ENCODE results near the gene KREMEN1. TPM values are rescaled to one million over a fixed set of nuclear protein-coding genes. Genes with fewer than 3 reads are reported as not detected.

The KREMEN1 gene
- total RNA-seq, 2 experiments from 2014 or later = 0.15 TPM; not detected in 1

- DNase-seq = no peak
- no peak overlapping the region for H3K27ac Mint-ChIP-seq
- no peak overlapping the region for H3K4me3 Mint-ChIP-seq
- H3K27me3 Mint-ChIP-seq = peaks cover 44% of the 10 kb centered on the region
- ChIA-PET POLR2A (interaction anchor here (0.6 kb wide), 1 partner anchor 25 kb away, joined by 4 read pairs; no protein-coding TSS in a partner anchor), CTCF (interaction anchor here (0.6 to 0.9 kb wide), 2 partner anchors 8 to 51 kb away, joined by 3 to 4 read pairs; no protein-coding TSS in a partner anchor)
- H3K36me3 Mint-ChIP-seq (ENCODE audit: low read depth) = no peaks in the 10 kb centered on the region
- no peaks in the 10 kb centered on the region for H3K9me3 Mint-ChIP-seq
- peaks cover 31% of the 10 kb centered on the region for H3K4me1 Mint-ChIP-seq
Observed at GRCh38 chr22:29204455-29205183, 131.8 kb downstream of the KREMEN1 start.

GRCh38 chr22:29205252-29205593 is 132.4 kb downstream of the KREMEN1 start:
- POLR2A ChIA-PET = interaction anchor here (0.6 kb wide), 1 partner anchor 26 kb away, joined by 4 read pairs; no protein-coding TSS in a partner anchor
- Mint-ChIP-seq H3K4me3 (no peak overlapping the region), H3K4me1 (peaks cover 31% of the 10 kb centered on the region), H3K36me3 (ENCODE audit: low read depth) (no peaks in the 10 kb centered on the region), H3K27me3 (peaks cover 44% of the 10 kb centered on the region), H3K27ac (no peak overlapping the region), H3K9me3 (no peaks in the 10 kb centered on the region)
- CTCF ChIA-PET = interaction anchor here (0.6 to 1.2 kb wide), 3 partner anchors 9 to 51 kb away, joined by 3 to 4 read pairs (median 3); no protein-coding TSS in a partner anchor
- DNase-seq = no peak

- peaks cover 42% of the 10 kb centered on the region for H3K27me3 Mint-ChIP-seq
- CTCF ChIA-PET = interaction anchor here (0.5 to 1.2 kb wide), 5 partner anchors 8 to 221 kb away, joined by 3 to 4 read pairs (median 3); no protein-coding TSS in a partner anchor
- no peak for DNase-seq
- H3K36me3 Mint-ChIP-seq (ENCODE audit: low read depth) = no peaks in the 10 kb centered on the region
- H3K4me1 Mint-ChIP-seq = peaks cover 31% of the 10 kb centered on the region
- POLR2A ChIA-PET = interaction anchor here (0.6 kb wide), 1 partner anchor 26 kb away, joined by 4 read pairs; no protein-coding TSS in a partner anchor
- no peaks in the 10 kb centered on the region for H3K9me3 Mint-ChIP-seq
- no peak within 1 kb of the TSS for H3K4me3 Mint-ChIP-seq
- H3K27ac Mint-ChIP-seq = no peak within 1 kb of the TSS
Observed at GRCh38 chr22:29205594-29206371, 132.9 kb downstream of the KREMEN1 start, which contains the start of gene EMID1. Gene EMID1, plus strand, starts transcription at chr22:29205896. Its CDS starts 143 bp downstream, at chr22:29206039.

GRCh38 chr22:29206372-29207242 is 133.8 kb downstream of the KREMEN1 start:
- POLR2A ChIA-PET = no interaction called here
- Mint-ChIP-seq H3K4me3 (no peak overlapping the region), H3K36me3 (ENCODE audit: low read depth) (no peaks in the 10 kb centered on the region), H3K27ac (no peak overlapping the region), H3K27me3 (peaks cover 37% of the 10 kb centered on the region), H3K4me1 (peaks cover 27% of the 10 kb centered on the region), H3K9me3 (no peaks in the 10 kb centered on the region)
- DNase-seq = no peak
- CTCF ChIA-PET = interaction anchor here (0.5 to 1.2 kb wide), 5 partner anchors 9 to 222 kb away, joined by 3 to 4 read pairs (median 3); no protein-coding TSS in a partner anchor

- Mint-ChIP-seq H3K9me3 (no peaks in the 10 kb centered on the region), H3K4me3 (no peak overlapping the region), H3K36me3 (ENCODE audit: low read depth) (no peaks in the 10 kb centered on the region), H3K27me3 (peaks cover 37% of the 10 kb centered on the region), H3K27ac (no peak overlapping the region), H3K4me1 (peaks cover 21% of the 10 kb centered on the region)
- DNase-seq = no peak
- ChIA-PET CTCF (no interaction called here), POLR2A (no interaction called here)
Observed at GRCh38 chr22:29207243-29207550, 134.4 kb downstream of the KREMEN1 start.

GRCh38 chr22:29207562-29208501 is 135.0 kb downstream of the KREMEN1 start:
- peaks cover 15% of the 10 kb centered on the region for H3K4me1 Mint-ChIP-seq
- H3K4me3 Mint-ChIP-seq = no peak overlapping the region
- DNase-seq = no peak
- no peak overlapping the region for H3K27ac Mint-ChIP-seq
- ChIA-PET POLR2A (no interaction called here), CTCF (no interaction called here)
- H3K9me3 Mint-ChIP-seq = no peaks in the 10 kb centered on the region
- H3K36me3 Mint-ChIP-seq (ENCODE audit: low read depth) = no peaks in the 10 kb centered on the region
- peaks cover 35% of the 10 kb centered on the region for H3K27me3 Mint-ChIP-seq

GRCh38 chr22:29208502-29208862 is 135.6 kb downstream of the KREMEN1 start:
- CTCF ChIA-PET = no interaction called here
- POLR2A ChIA-PET = no interaction called here
- Mint-ChIP-seq H3K27ac (no peak overlapping the region), H3K27me3 (peaks cover 33% of the 10 kb centered on the region), H3K4me1 (peaks cover 10% of the 10 kb centered on the region), H3K9me3 (no peaks in the 10 kb centered on the region), H3K36me3 (ENCODE audit: low read depth) (no peaks in the 10 kb centered on the region), H3K4me3 (no peak overlapping the region)
- no peak for DNase-seq

- no peaks in the 10 kb centered on the region for H3K9me3 Mint-ChIP-seq
- no peak overlapping the region for H3K4me3 Mint-ChIP-seq
- CTCF ChIA-PET = interaction anchor here (0.8 to 1.2 kb wide), 2 partner anchors 20 to 23 kb away, joined by 3 read pairs; no protein-coding TSS in a partner anchor
- no peaks in the 10 kb centered on the region for H3K36me3 Mint-ChIP-seq (ENCODE audit: low read depth)
- peaks cover 8% of the 10 kb centered on the region for H3K4me1 Mint-ChIP-seq
- no peak for DNase-seq
- POLR2A ChIA-PET = no interaction called here
- H3K27me3 Mint-ChIP-seq = peaks cover 32% of the 10 kb centered on the region
- no peak overlapping the region for H3K27ac Mint-ChIP-seq
Observed at GRCh38 chr22:29208879-29209623, 136.2 kb downstream of the KREMEN1 start.

GRCh38 chr22:29209624-29209929 is 136.7 kb downstream of the KREMEN1 start:
- H3K36me3 Mint-ChIP-seq (ENCODE audit: low read depth) = no peaks in the 10 kb centered on the region
- no peak overlapping the region for H3K27ac Mint-ChIP-seq
- no peak overlapping the region for H3K4me3 Mint-ChIP-seq
- no peaks in the 10 kb centered on the region for H3K9me3 Mint-ChIP-seq
- H3K27me3 Mint-ChIP-seq = peaks cover 27% of the 10 kb centered on the region
- H3K4me1 Mint-ChIP-seq = peaks cover 8% of the 10 kb centered on the region
- no peak for DNase-seq
- POLR2A ChIA-PET = no interaction called here
- CTCF ChIA-PET = interaction anchor here (0.6 to 1.2 kb wide), 4 partner anchors 17 to 50 kb away, joined by 3 to 5 read pairs (median 3); no protein-coding TSS in a partner anchor

- peaks cover 18% of the 10 kb centered on the region for H3K27me3 Mint-ChIP-seq
- CTCF ChIA-PET = no interaction called here
- peaks cover 2% of the 10 kb centered on the region for H3K4me1 Mint-ChIP-seq
- POLR2A ChIA-PET = no interaction called here
- H3K36me3 Mint-ChIP-seq (ENCODE audit: low read depth) = no peaks in the 10 kb centered on the region
- H3K9me3 Mint-ChIP-seq = no peaks in the 10 kb centered on the region
- no peak overlapping the region for H3K27ac Mint-ChIP-seq
- DNase-seq = no peak
- no peak overlapping the region for H3K4me3 Mint-ChIP-seq
Observed at GRCh38 chr22:29211066-29211465, 138.2 kb downstream of the KREMEN1 start.

GRCh38 chr22:29211466-29211865 is 138.6 kb downstream of the KREMEN1 start:
- H3K27ac Mint-ChIP-seq = no peak overlapping the region
- no peaks in the 10 kb centered on the region for H3K9me3 Mint-ChIP-seq
- ChIA-PET CTCF (no interaction called here), POLR2A (no interaction called here)
- H3K4me3 Mint-ChIP-seq = no peak overlapping the region
- H3K36me3 Mint-ChIP-seq (ENCODE audit: low read depth) = no peaks in the 10 kb centered on the region
- no peaks in the 10 kb centered on the region for H3K4me1 Mint-ChIP-seq
- H3K27me3 Mint-ChIP-seq = peaks cover 16% of the 10 kb centered on the region
- no peak for DNase-seq

Data from activated CD4-positive, alpha-beta T cell treated with anti-CD3 and anti-CD28 coated beads, Interleukin-2, amount 10 ng/mL, durations not matched to agents 7 days and 5 days (primary cell).